22Rv1 (cell line): Measurements from ENCODE around the gene FOXO3B.
"Not testable (repeated sequence)": the region's sequence is repeated elsewhere in the genome, so short reads cannot be mapped to it uniquely, and the experiment has no call there.

Source experiments
- H3K27ac ChIP-seq: fragments of 450-650 bp; 2 replicates; pipeline ENCODE4 v1.5.1; 2017
- CTCF ChIP-seq: fragments of 450-650 bp; IDR thresholded peaks from 2 replicates; pipeline ENCODE4 v1.5.1; 2017; ENCODE audit warnings: mild to moderate bottlenecking

FOXO3B gene

GRCh38 chr17:18681767-18682571 is at the start of gene FOXO3B:
Gene FOXO3B (minus strand): TSS chr17:18682314. CDS start chr17:18681651, 663 bp downstream.
- not testable (repeated sequence) for H3K27ac ChIP-seq

- H3K27ac ChIP-seq, result not testable (repeated sequence)
These were observed 41.4 kb upstream of the FOXO3B start for GRCh38 chr17:18723509-18723908.

GRCh38 chr17:18722612-18723011 is 40.5 kb upstream of the FOXO3B start:
- not testable (repeated sequence) for H3K27ac ChIP-seq

GRCh38 chr17:18721775-18722547 is 39.8 kb upstream of the FOXO3B start:
- 0 out of 2 replicates have a peak overlapping the region, but pooled peaks have one; percentile 35 for H3K27ac ChIP-seq

GRCh38 chr17:18719428-18720110 is 37.5 kb upstream of the FOXO3B start:
- not testable (repeated sequence) for H3K27ac ChIP-seq

- H3K27ac ChIP-seq, result not testable (repeated sequence)
These were observed 36.7 kb upstream of the FOXO3B start for GRCh38 chr17:18718643-18719427.

- not testable (repeated sequence) for H3K27ac ChIP-seq
- peak; percentile 60 for TF ChIP-seq CTCF
These were observed 30.4 kb upstream of the FOXO3B start for GRCh38 chr17:18712354-18712999.

- not testable (repeated sequence) for H3K27ac ChIP-seq
These were observed 26.1 kb upstream of the FOXO3B start for GRCh38 chr17:18708215-18708614.

GRCh38 chr17:18705955-18706354 is 23.8 kb upstream of the FOXO3B start:
- not testable (repeated sequence) for H3K27ac ChIP-seq

- not testable (repeated sequence) for H3K27ac ChIP-seq
These were observed 16.5 kb upstream of the FOXO3B start for GRCh38 chr17:18698473-18699103.

GRCh38 chr17:18695143-18695542 is 13.0 kb upstream of the FOXO3B start:
- not testable (repeated sequence) for H3K27ac ChIP-seq

GRCh38 chr17:18682668-18683067 is 554 bp upstream of the FOXO3B start:
- not testable (repeated sequence) for H3K27ac ChIP-seq

GRCh38 chr17:18677381-18677780 is 4.7 kb downstream of the FOXO3B start:
- not testable (repeated sequence) for H3K27ac ChIP-seq

- H3K27ac ChIP-seq, result not testable (repeated sequence)
These were observed 5.2 kb downstream of the FOXO3B start for GRCh38 chr17:18676928-18677327.

- H3K27ac ChIP-seq, result not testable (repeated sequence)
These were observed 9.5 kb downstream of the FOXO3B start for GRCh38 chr17:18672395-18673227.

GRCh38 chr17:18668625-18669024 is 13.5 kb downstream of the FOXO3B start:
- H3K27ac ChIP-seq, result not testable (repeated sequence)

- H3K27ac ChIP-seq, result not testable (repeated sequence)
These were observed 14.6 kb downstream of the FOXO3B start for GRCh38 chr17:18667535-18667934.

- H3K27ac ChIP-seq, result not testable (repeated sequence)
These were observed 15.8 kb downstream of the FOXO3B start for GRCh38 chr17:18666326-18666725.
